Fibroblast of skin of right quadriceps (primary cell): ENCODE data around the gene COPB1.
A peak's percentile ranks its signal among the peaks of the same experiment; 100 is the strongest.
"Not testable (repeated sequence)": the region's sequence is repeated elsewhere in the genome, so short reads cannot be mapped to it uniquely, and the experiment has no call there.

Experiments used
- DNase-seq: peaks from one replicate; pipeline ENCODE4 v3.0.0-alpha.2; 2013

The COPB1 gene

GRCh38 chr11:14499560-14500180 is at the start of gene COPB1:
COPB1 (minus strand) TSS chr11:14499811; CDS start chr11:14498928, 883 bp downstream.
- DNase-seq: peak; percentile 93

- DNase-seq: no peak
Observed at GRCh38 chr11:14547440-14547839, 47.8 kb upstream of the COPB1 start.

DNA sequence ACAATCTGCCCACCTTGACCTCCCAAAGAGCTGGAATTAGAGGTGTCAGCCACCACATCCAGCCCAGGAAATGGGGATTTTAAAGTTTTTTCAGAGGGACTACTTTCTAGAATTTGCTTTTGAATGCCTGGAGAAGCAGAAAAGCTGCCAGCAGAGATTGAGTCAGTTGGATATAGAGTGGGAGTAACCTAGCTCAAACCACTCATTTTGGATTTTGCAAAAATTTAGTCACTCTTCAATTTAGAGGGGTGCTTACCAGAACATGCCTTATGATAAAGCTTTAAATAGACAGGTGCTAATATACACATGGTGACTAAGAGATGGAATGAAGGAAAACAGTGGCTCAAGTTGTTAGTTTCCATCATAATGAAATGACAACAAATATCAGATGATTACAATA is 47.1 kb upstream of the COPB1 start:
- DNase-seq: no peak

GRCh38 chr11:14544611-14545010 is 45.0 kb upstream of the COPB1 start:
- peak; percentile 47 for DNase-seq

DNA sequence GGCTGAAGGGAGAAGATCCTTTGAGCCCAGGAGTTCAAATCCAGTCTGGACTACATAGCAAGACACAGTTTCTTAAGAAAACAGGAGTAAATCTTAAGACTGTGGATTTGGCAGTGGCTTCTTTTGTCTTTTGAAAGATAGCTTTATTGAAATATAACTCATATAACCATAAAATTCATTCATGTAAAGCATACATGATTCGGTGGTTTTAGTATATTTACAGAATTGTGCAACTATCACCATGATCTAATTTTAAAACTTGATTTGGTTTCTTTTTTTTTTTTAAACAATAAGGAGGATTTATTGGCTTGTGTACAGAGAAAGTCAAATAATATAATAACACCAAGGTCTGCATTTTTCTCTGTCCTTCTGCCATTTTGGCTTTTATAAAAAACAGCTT is 43.6 kb upstream of the COPB1 start:
- DNase-seq: no peak

DNA sequence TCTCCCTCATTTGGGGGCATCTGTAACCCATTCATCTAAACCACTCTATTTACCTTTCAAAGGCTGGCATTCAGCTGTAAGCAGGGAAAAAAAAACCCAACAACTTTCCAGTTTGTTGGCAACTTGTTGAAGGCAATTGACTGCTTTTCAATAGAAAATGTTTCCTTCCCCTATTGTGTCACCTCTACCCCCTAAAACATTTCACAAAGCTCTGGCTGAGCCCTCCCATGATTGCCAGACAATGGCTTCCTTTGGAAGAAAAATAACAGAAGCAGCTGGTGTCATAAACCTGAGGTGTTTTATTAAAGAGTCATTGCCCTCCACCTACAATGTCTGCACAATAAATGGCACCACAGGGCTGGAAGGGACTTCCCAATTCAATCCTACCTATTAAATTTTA is 42.7 kb upstream of the COPB1 start:
- DNase-seq: no peak

- no peak for DNase-seq
Observed at GRCh38 chr11:14541192-14541947, 41.8 kb upstream of the COPB1 start.

- no peak for DNase-seq
Observed at GRCh38 chr11:14539982-14540421, 40.4 kb upstream of the COPB1 start.

GRCh38 chr11:14538926-14539554 is 39.4 kb upstream of the COPB1 start:
- DNase-seq: no peak

- DNase-seq: no peak
Observed at GRCh38 chr11:14538271-14538925, 38.8 kb upstream of the COPB1 start.

GRCh38 chr11:14537134-14537599 is 37.6 kb upstream of the COPB1 start:
- DNase-seq: peak; percentile 11

GRCh38 chr11:14535166-14535565 is 35.6 kb upstream of the COPB1 start:
- not testable (repeated sequence) for DNase-seq

DNA sequence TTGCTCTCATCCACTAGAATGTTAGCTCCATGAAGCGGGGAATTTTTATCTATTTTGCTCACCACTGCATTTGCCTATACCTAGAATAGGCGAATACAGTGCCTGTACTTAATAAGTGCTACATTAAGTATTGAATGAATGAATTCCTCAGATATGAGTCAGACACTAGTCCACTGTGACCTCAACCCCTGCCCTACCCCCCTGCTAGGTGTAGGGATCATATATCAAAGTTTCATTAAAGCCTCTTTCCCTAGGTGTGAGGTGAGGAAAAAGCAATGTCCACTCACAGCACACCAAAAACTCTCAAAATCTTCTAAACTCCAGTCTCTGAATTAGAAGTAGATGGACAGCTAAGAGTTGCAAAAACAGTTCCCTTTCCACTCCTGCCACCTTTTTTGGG is 30.3 kb upstream of the COPB1 start:
- no peak for DNase-seq

DNA sequence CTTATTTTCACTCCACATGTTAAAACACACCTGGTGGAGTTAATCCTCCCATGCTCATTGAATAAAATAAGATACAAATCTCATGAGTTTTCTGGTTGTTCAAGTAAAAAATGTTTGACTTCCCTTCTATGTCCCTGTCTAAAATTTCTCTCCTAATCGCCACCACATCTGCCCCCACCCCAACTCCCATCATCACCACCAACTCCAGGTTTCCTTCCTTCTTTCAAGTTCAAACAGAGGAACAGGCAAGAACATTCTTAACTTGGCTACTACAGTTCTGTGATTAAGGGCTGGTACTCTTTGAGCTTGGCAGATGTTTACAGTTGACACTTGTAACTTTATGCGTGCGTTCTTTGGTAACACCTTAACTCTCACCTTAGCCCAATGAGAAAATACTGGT is 29.7 kb upstream of the COPB1 start:
- DNase-seq: no peak

DNA sequence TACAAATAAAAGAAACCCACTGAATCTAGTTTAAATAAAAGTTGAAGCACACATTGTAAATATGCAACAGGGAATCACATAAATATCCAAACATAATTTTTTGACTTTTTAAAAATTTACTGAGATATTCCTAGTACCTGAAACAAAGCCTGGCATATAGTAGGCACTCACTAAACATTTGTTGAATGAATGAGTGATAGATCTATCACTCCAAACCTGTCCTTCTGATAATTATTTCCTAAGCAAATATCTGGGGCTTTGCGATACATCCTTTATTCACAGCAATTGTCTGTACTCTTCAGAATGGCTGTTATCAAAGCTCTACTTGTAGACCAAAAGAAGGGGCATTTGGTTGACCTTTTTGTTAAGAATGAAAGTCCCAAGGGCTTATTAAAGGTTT is 23.2 kb upstream of the COPB1 start:
- no peak for DNase-seq

DNA sequence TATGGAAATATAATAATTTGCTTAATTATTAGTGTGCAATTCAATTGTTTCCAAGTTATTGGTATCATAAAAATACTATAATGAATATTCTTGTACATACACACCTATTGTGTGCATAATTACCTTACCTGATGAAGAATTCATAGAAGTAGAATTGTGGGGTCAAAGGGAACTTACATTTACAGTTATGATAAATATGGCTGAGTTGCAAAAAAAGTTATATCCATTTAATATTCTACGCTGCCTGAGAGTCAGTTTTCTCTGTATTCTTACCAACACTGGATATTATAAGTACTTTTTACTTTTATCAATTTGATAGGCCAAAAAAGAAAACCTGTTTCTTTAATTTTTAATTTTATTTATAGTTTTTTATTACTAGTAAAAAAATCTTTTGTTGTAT is 22.6 kb upstream of the COPB1 start:
- DNase-seq: no peak

DNA sequence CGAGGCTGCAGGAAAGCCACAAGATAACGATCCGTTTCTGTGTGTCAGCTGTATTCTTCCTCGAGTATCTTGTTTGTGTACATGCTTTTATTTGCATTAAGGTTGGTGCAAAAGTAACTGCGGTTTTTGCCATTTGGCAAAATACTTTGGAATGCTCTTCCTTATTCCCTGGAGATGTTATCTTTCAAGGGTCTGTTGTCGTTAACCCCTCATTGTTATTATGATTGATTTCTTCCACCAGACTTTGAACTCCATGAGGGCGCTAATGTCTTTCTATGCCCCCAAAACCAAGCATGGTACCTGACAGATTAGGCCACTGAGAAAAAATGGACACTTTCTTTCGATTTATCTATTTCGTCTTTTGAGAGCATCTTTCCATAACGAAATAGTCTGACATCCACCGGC is 21.1 kb upstream of the COPB1 start:
- no peak for DNase-seq

DNA sequence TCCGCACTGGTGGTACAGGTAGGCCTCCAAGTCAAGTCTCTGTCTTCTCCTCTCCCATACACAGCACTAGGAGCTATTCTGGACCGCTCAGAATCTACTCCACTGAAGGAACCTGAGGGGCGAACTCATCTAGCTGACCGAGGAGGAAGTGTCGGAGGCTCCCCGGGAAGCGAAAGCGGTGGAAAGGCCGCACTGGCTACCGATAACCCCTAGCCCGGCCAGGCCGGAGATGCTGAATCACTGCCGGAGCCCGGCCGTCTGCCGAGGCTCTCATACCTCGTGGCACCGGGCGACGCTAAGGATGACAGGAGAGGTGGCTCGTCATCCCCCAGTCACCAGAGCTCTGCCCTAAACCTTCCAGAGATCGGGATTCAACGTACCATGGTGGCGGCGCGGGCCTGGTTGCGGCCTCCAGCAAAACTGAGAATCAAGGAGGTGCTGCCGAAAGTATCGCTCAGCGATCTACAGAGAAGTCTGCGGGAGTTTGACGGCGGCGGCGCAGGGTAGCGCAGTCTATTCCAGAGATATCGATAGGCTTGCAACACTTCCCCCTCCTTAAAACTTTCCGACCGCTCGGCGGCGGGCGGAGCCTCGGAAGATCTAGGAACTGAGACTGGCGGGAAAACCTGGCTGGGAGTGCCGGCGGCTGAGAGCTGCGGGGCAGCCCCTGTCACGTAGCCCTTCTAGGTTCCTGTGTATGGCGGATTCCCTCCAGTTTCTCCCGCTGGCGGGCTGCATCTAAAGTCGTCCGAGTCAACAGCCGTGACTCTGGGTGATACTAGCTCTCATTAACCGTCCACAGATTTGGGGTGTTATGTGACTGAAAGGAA is 20.5 kb upstream of the COPB1 start, which contains the start of gene PSMA1:
TSS of gene PSMA1 (minus strand) at position 470 of the 830 bp plus-strand sequence. CDS start at position 383, 87 bp downstream.
- peak; percentile 95 for DNase-seq

DNA sequence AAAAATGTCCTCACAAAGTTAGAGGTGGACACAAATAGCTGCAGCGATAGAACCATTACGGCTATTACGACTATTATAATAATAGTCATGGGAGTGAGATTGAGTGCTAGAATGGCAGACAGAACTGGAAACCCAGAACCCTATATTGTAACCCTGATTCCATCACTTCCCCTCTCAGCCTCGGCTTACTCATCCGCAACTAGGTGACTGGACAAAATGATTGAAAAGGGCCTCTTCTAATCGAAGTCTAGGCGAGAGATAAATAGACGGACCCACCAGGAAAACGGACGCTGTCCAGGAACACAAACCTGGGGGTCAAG is 19.9 kb upstream of the COPB1 start:
- no peak for DNase-seq

- DNase-seq: no peak
Observed at GRCh38 chr11:14518820-14519219, 19.2 kb upstream of the COPB1 start.

- no peak for DNase-seq
Observed at GRCh38 chr11:14513800-14514199, 14.2 kb upstream of the COPB1 start.

DNA sequence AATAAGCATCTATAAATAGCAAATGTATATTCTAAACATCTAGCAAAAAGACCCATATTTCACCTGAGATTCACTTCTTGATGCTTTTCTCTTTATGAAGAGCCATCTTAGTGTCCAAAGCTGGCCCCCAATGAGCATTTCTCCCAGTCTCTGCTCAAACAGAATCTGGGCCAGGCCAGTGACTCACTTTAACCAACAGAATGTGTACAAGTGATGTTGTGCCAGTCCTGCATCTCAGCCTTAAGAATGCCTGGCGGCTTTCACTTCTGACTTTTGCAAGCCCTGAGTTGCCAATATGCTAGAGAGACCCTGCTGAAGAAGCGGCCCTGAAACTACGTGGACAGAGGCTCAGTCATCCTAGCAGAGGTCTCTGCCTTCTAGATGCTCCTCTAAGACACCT is 6.9 kb upstream of the COPB1 start:
- no peak for DNase-seq

DNA sequence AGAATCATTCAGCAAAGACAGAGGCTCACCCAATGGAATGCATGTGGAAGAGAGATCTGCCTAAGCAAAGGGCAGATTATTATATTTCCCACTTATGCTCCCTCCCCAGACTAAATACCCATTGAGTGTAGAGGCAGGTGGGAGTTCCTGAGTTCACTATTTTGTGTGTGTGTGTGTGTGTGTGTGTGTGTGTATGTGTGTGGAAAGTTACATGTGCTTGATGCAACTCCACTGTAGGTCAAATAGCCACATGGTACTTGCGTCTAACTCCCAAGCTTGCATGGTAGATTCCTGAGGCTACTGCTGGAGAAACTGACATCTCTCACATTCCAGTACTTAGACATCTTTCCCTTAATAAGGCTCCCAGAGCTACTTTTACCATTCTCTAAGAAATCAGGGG is 3.4 kb upstream of the COPB1 start:
- DNase-seq: no peak
